ENCODE results near the gene IFNLR1.
A peak's percentile ranks its signal among the peaks of the same experiment; 100 is the strongest.

The IFNLR1 gene

DNA sequence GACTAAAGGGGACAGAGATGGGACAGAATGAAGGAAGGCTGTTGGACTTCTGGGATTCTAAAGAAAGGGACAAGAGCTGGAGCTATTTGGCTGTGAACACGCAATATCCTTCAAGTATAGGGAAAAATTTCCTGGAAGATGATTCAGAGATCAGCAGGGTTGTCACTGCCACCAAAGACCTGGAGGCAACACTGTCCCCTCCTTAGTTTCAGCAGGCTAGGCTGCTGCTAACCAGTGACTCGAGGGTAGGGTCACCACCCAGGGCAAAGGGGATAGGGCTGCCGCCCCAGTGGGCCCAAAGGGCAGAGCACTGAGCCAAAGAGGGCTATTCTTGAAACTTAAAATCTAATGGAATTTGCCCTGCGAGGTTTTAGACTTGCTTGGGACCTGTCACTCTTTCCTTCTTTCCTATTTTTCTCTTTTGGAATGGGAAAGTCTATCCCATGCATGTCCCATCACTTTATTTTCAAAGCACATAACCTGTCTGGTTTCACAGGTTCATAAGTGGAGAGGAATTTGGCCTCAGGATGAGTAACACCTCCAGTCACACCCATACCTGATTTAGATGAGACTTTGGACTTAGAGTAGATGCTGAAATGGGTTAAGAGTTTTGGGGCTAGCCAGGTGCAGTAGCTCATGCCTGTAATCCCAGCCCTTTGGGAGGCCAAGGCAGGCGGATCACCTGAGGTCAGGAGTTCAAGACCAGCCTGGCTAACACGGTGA lies 11.9 kb downstream of the IFNLR1 start:
- no peak for DNase-seq (ENCODE audit: low read depth)

DNA sequence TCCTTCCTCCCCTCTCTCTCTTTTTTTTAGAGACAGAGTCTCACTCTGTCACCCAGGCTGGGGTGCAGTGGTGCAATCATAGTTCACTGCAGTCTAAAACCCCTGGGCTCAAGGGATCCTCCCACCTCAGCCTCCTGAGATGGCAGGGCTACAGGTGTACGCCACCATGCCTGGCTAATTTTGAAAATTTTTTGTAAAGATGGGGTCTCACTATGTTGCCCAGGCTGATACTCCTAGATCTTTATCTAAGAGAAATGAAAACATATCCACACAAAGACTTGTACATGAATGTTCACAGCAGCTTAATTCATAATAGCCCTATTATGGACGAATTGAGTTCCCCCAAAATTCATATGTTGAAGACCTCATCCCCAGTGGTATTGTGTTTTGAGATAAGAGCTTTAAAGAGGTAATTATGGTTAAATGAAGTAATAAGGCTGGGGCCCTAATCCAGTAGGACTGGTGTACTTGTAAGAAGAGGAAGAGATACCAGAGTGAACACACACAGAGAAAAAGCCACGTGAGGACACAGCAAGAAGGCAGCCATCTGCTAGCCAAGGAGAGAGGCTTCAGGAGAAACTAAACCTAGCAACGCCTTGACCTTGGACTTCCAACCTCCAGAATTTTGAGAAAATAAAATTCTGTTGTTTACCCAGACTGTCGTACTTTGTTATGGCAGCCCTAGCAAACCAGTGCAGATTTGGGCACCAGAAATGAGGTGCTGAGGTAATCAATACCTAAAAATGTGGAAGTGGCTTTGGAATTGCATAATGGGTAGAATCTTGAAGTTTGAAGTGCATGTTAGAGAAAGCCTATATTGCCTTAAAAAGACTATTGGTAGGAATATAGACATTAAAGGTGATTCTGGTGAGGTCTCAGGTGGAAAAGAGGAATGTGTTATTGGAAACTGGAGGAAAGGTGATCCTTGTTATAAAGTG lies 13.2 kb downstream of the IFNLR1 start:
- no peak for DNase-seq (ENCODE audit: low read depth)

DNA sequence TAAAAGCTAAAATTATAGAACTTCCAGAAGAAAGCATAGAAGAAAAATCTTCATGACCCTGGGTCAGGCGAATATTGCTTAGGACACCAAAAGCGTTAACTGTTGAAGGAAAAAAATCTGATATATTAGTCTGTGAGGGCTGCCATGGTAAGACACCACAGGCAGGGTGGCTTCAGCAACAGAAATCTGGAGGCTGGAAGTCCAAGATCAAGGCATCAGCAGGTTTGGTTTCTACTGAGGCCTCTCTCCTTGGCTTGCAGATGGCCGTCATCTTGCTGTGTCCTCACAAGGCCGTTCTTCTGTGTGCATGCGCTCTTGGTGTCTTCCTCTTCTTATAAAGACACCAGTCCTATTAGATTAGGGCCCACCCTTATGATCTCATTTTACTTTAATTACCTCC lies 14.5 kb downstream of the IFNLR1 start:
- DNase-seq (ENCODE audit: low read depth) = no peak

GRCh38 chr1:24169286-24169685 lies 17.8 kb downstream of the IFNLR1 start:
- no peak for DNase-seq (ENCODE audit: low read depth)

DNA sequence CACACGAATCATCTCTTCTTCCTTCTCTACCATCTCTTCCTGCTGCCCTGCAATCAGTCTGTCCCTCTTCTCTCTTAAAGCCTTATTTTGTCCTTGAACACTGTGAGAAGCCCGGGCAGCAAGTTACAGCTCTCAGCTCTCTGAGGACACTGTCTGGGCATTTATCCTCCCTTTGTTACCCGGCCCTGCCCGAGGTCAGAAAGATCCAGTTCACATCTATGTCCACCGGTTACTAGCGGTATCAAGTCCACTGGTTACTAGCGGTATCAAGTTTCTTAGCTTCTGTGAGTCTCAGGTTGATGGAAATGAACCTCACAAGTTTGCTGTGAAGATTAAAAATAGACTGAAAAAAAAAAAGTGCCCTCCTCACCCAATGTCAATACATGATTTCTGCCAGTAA lies 18.8 kb downstream of the IFNLR1 start:
- DNase-seq (ENCODE audit: low read depth) = no peak

DNA sequence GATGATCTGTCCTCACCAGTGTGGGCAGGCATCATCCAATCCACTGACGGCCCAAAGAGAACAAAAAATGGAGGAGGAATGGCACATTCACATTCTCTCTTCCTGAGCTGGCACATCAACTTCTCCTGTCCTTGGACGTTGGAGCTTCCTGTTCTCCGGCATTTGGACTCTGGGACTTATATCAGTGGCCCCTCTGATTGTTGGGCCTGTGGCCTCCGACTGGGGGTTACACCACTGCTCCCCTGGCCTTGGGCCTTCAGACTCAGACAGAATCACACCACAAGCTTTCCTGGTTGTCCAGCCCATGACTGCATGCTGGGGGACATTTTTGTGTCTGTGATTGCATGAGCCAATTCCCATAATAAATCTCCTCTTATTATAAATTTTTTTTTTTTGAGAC lies 20.1 kb downstream of the IFNLR1 start:
- DNase-seq (ENCODE audit: low read depth) = no peak

GRCh38 chr1:24165500-24165899 lies 21.6 kb downstream of the IFNLR1 start:
- DNase-seq (ENCODE audit: low read depth) = no peak

- DNase-seq (ENCODE audit: low read depth) = no peak
These were observed 23.1 kb downstream of the IFNLR1 start for GRCh38 chr1:24164004-24164403.

- no peak for DNase-seq (ENCODE audit: low read depth)
These were observed 24.9 kb downstream of the IFNLR1 start for GRCh38 chr1:24162201-24162600.

DNA sequence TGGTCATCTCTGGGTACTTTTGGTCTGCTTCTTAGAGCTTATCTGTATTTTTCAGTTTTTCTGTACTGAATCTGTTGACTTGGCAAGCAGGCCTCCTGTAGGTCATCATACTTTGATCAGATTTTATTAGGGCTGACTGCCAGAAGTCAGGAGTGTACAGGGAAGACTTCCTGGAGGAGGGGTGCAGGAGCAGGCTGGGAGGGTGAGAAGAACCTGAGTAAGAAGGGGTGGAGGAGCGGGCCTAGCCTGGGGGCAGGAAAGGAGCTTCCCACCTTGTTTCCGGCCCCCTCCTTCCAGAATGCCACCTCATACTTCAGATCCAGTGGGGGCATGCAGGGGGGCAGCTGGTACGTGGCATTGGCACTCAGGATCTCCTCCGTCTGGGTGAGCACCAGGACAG lies 25.8 kb downstream of the IFNLR1 start:
- DNase-seq (ENCODE audit: low read depth) = no peak

DNA sequence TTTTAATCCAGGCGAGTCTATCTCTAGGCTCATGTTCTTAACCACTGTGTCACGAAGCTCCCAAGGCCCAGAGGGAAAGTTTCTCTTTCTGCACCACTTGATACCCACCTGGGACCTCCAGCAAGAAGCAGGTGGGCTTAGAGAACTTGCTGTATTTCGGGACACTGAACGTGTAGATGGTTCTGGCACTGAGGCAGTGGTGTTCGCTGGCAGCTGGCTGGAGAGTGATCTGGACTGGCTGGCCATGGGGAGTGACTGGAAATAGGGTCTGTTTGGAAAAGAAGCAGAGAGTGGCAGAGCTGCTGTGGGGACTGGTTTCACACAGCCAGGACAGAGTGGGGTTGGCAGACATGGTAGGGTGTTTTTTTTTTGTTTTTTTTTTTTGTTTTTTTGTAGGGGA lies 27.7 kb downstream of the IFNLR1 start:
- no peak for DNase-seq (ENCODE audit: low read depth)

GRCh38 chr1:24157918-24158481 lies 29.1 kb downstream of the IFNLR1 start:
- DNase-seq (ENCODE audit: low read depth) = no peak

DNA sequence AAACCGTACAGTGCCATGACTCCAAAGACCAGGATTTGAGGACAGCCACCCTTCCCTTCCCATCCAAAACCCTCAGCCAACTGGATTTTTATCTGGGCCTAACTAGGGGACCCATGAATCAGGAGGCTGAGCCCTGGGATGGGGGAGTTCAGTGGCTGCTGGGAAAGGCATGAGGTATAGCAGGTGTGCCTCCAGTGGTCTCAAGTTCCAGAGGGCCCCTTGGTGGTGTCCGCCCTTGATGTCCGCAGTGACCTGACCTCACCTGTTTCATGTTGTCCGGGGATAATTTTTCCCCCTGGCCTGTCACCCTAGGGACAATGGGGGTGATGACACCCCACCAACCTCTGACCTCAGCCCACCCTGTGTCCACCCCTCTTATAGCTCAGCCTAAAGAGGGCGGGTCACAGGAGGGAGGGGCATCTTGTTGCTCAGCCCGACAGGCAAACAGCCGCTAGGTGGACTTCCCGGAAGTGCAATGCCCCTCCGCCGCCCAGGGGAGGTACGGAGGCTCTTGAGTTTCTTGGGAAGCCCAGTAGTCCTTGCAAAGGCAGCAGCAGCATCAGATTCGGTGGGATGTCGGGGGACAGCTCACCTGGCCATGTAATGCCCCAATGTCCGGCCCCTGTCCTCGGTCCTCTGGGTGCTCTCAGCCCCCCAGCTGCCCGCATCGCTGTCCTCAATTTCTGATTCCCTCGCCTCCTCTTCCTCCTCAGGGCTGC lies 30.4 kb downstream of the IFNLR1 start:
- no peak for DNase-seq (ENCODE audit: low read depth)

DNA sequence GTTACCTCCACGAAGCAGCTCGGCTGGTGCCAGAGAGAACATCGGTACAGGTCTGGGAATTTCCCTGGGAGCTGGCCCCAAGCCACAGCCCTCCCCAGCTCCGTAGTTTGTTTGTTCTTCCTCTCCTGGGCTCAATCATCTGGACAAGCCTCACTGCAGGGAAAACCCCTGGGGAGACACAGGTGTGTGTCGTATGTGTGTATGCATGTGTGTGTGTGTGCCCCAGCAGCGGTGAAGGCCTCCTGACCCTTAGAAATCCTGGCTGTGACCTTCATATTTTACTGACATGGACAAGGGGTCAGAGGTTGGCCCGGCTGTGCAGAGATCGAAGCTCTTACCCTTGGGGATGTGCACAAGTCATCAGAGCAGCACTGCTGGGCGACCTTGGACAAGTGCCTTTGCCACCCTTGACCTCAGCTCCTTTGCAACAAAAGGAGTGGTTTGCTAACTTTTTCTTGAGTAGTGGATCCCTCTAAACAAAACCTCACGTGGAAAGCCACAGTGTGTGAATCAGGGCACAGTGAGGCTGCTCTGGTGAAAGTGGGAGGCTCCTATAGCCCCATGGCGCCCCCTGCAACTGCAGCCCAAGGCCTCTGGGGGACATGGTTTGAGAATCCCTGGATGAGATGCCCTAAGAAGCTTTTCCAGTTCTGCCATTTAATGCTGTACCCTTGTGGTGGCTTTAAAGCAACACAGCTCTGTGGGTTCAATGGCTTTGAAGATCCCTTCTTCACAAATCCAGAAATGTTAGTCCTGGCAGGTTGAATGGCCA lies 31.9 kb downstream of the IFNLR1 start:
- DNase-seq (ENCODE audit: low read depth) = no peak

- DNase-seq (ENCODE audit: low read depth) = no peak
These were observed 32.9 kb downstream of the IFNLR1 start for GRCh38 chr1:24154215-24154614.

GRCh38 chr1:24152631-24153494 lies 34.2 kb downstream of the IFNLR1 start:
- no peak for DNase-seq (ENCODE audit: low read depth)

DNA sequence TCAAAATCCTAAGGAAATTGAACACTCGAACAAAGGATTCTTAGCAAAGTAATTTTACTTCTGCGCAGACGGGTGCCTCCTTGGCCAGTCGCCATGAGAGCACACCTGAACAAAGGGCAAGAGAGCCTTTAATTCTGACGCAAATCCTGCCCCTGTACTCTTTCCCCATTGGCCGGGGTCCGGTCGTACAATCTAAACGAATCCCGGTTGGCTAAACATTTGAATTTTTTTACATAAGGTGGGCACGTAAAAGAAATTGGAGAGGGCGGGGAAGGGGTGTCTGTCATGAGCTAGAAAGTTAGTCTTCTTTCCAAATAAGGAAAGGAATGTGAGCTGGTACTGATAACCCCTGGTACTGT lies 35.9 kb downstream of the IFNLR1 start:
- DNase-seq (ENCODE audit: low read depth) = no peak

- DNase-seq (ENCODE audit: low read depth) = peak; percentile 54
These were observed 36.6 kb downstream of the IFNLR1 start for GRCh38 chr1:24150234-24151174.

DNA sequence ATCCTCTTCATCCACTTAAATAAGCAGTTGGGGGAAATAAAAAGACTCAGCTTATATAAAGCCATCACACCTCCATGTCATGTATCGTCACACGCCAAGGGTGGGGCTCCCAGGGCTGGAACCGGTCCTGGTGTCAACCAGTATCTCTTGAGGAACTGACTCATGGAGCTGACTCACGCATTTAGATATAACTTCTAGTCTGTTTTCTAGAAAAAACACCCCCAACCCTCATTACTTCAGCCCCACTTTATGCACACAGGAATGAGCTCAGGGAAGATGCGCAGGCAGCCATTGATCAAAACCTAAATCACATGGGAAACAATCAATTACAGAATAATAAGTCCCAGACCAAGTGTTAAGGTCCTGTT lies 37.2 kb downstream of the IFNLR1 start:
- no peak for DNase-seq (ENCODE audit: low read depth)

DNA sequence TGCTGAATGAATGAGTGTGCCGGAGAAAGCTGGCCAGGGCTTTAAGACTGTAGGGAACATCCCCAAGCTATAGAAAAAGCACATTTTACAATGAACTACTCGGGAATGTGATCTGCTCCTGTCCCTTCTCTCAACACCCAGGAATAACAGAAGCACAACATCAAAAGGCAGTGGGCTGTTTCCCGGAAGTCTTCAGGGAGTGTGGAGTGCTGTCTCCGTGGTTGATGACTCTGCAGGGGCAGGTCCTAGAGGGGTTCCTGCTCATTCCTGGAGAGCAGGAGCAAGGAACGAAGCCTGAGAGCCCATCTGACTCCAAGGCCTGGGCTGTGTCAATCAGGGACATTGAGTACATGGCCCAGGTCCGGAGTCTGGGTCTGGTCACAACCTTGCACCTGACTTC lies 39.3 kb downstream of the IFNLR1 start:
- no peak for DNase-seq (ENCODE audit: low read depth)

All from CMK (cell line).